IPS DF 6.9 (cell line): ENCODE data around the gene EHD2.
"Not testable (repeated sequence)": the region's sequence is repeated elsewhere in the genome, so short reads cannot be mapped to it uniquely, and the experiment has no call there.

Experiments
- DNase-seq: peaks from one replicate; pipeline ENCODE4 v3.0.0-alpha.2; 2013; ENCODE audit warnings: low read depth, low spot score
- H3K27ac ChIP-seq: one replicate; pipeline ENCODE4 v1.5.1; 2013; ENCODE audit warnings: low read length, control low read depth
- H3K27me3 ChIP-seq: 2 replicates; pipeline ENCODE4 v1.6.1; 2013; ENCODE audit warnings: mild to moderate bottlenecking, low read length; ENCODE audit not compliant: control insufficient read depth, insufficient read depth
- H3K36me3 ChIP-seq: 2 replicates; pipeline ENCODE4 v1.6.1; 2013; ENCODE audit warnings: low read length; ENCODE audit not compliant: control insufficient read depth, insufficient read depth
- H3K4me1 ChIP-seq: 2 replicates; pipeline ENCODE4 v1.6.1; 2013; ENCODE audit warnings: low read length; ENCODE audit not compliant: control insufficient read depth, insufficient read depth
- H3K4me3 ChIP-seq: 2 replicates; pipeline ENCODE4 v1.5.1; 2013; ENCODE audit warnings: mild to moderate bottlenecking, low read length
- H3K9me3 ChIP-seq: 2 replicates; pipeline ENCODE4 v1.6.1; 2013; ENCODE audit warnings: low read length, inconsistent platforms; ENCODE audit not compliant: control insufficient read depth, insufficient read depth
- WGBS: extraction: QIAGEN DNeasy Blood & Tissue Kit; methylation state at CpG from one replicate; pipeline ENCODE4 v1.1.7; 2013; ENCODE audit warnings: mixed read lengths, missing lambda C conversion rate; ENCODE audit not compliant: insufficient read length, insufficient coverage; 5-methylcytosine and 5-hydroxymethylcytosine counted together

Gene EHD2

DNA sequence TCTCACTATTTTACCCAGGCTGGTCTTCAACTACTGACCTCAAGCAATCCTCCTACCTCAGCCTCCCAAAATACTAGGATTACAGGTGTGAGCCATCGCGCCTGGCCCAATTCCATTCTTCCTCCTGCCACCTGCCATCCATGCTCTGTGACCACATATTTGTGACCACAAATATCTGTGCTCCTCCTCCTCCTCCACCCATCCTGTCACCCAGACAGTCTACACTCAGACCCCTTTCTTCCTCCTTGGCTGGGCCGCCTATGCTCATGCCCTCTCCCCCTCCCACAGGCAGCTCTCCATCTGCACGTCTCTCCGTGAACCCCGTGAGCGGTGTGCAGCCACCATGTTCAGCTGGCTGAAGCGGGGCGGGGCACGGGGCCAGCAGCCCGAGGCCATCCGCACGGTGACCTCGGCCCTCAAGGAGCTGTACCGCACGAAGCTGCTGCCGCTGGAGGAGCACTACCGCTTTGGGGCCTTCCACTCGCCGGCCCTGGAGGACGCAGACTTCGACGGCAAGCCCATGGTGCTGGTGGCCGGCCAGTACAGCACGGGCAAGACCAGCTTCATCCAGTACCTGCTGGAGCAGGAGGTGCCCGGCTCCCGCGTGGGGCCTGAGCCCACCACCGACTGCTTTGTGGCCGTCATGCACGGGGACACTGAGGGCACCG lies 3.2 kb downstream of the EHD2 start:
- H3K4me3 ChIP-seq, result no peak overlapping the region
- WGBS, result no CpG with 5 or more reads among the region's 32 CpGs
- H3K27ac ChIP-seq, result no peak overlapping the region
- DNase-seq, result no peak
- H3K36me3 ChIP-seq, result no peaks in the 10 kb centered on the region
- H3K9me3 ChIP-seq, result no peaks in the 10 kb centered on the region
- 0 out of 2 replicates have a peak, but pooled peaks cover 2% of the 10 kb centered on the region for H3K4me1 ChIP-seq
- H3K27me3 ChIP-seq, result no peaks in the 10 kb centered on the region

GRCh38 chr19:47718415-47719046 lies 5.3 kb downstream of the EHD2 start:
- H3K4me3 ChIP-seq, H3K4me1 ChIP-seq, DNase-seq, H3K27me3 ChIP-seq, H3K27ac ChIP-seq, H3K36me3 ChIP-seq, H3K9me3 ChIP-seq: not testable (repeated sequence)
- WGBS, result no CpG with 5 or more reads among the region's 11 CpGs

- no peak for DNase-seq
- Histone ChIP-seq H3K36me3 (no peaks in the 10 kb centered on the region), H3K27ac (no peak overlapping the region), H3K4me1 (peaks cover 3% of the 10 kb centered on the region; the same call in 1 of the 2 replicates), H3K4me3 (no peak overlapping the region), H3K27me3 (no peaks in the 10 kb centered on the region), H3K9me3 (no peaks in the 10 kb centered on the region)
- no CpG with 5 or more reads among the region's 26 CpGs for WGBS
Measured at GRCh38 chr19:47719047-47719859, 6.0 kb downstream of the EHD2 start.

DNA sequence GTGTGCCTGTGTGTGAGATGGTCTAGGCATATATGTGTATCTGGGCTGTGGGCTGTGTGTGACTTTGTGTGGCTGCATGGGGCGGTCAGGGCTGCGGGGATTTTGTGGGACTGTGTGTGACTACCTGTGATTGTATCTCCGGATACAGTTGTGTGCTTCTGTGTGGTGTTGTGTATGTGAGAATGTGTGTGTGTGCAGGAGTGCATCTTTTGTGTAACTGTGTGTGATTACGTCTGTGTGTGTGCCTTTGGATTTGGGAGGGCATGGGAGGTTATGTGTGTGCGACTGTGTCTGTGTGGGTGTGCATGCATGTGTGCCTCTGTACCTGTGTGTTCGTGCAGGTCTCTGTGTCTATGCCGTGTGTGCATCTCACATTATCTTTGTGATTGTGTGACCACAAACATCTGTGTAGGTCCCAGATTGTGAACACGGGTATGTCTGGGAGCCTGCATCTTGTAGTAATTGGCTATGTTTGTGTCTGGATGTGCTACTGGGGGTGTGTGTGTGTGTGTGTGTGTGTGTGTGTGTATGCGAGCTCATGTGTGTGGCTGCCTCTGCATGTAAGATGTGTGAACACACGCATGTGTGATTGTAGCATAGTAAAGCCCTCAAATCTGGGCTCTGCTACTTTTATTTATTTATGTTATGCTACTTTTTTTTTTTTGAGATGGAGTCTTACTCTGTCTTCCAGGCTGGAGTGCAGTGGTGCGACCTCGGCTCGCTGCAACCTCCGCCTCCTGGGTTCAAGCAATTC lies 7.6 kb downstream of the EHD2 start:
- Histone ChIP-seq H3K27me3 (no peaks in the 10 kb centered on the region), H3K27ac (no peak overlapping the region), H3K36me3 (no peaks in the 10 kb centered on the region), H3K9me3 (no peaks in the 10 kb centered on the region), H3K4me1 (peaks cover 3% of the 10 kb centered on the region), H3K4me3 (no peak overlapping the region)
- DNase-seq, result no peak
- WGBS, result no CpG with 5 or more reads among the region's 14 CpGs

DNA sequence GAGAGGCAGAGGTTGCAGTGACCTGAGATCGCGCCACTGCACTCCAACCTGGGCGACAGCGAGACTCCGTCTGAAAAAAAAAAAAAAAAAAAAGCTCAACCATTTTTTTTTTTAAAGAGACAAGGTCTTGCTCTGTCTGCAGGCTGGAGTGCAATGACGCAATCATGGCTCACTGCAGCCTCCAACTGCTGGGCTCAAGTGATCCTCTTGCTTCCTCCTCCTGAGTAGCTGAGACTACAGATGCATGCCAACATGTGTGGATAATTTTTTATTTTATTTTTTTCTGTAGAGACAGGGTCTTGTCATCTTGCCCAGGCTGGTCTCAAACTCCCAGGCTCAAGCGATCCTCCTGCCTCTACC lies 10.3 kb downstream of the EHD2 start:
- H3K36me3 ChIP-seq, result no peaks in the 10 kb centered on the region
- no CpG with 5 or more reads among the region's 7 CpGs for WGBS
- no peaks in the 10 kb centered on the region for H3K27me3 ChIP-seq
- H3K4me3 ChIP-seq, result no peak overlapping the region
- no peaks in the 10 kb centered on the region for H3K9me3 ChIP-seq
- DNase-seq, result no peak
- no peak overlapping the region for H3K27ac ChIP-seq
- H3K4me1 ChIP-seq, result peaks cover 3% of the 10 kb centered on the region

DNA sequence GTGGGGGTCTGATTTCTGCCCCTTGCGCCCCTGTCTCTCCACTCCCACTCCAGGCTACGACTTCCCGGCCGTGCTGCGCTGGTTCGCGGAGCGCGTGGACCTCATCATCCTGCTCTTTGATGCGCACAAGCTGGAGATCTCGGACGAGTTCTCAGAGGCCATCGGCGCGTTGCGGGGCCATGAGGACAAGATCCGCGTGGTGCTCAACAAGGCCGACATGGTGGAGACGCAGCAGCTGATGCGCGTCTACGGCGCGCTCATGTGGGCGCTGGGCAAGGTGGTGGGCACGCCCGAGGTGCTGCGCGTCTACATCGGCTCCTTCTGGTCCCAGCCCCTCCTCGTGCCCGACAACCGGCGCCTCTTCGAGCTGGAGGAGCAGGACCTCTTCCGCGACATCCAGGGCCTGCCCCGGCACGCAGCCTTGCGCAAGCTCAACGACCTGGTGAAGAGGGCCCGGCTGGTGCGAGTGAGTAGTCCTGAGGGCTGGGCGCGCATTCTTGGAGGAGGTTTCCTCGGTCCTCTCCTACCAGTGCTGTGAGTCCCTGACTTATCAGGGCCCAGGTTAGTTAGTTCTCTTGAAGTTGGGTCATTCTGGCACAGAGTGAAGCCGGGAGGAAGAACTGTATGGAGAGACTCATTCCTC lies 12.7 kb downstream of the EHD2 start:
- Histone ChIP-seq H3K36me3 (no peaks in the 10 kb centered on the region), H3K9me3 (no peaks in the 10 kb centered on the region), H3K4me1 (peaks cover 5% of the 10 kb centered on the region), H3K27me3 (no peaks in the 10 kb centered on the region), H3K27ac (no peak overlapping the region), H3K4me3 (no peak overlapping the region)
- no peak for DNase-seq
- no CpG with 5 or more reads among the region's 48 CpGs for WGBS

- DNase-seq, result no peak
- no peak overlapping the region for H3K4me3 ChIP-seq
- H3K27me3 ChIP-seq, result no peaks in the 10 kb centered on the region
- H3K9me3 ChIP-seq, result no peaks in the 10 kb centered on the region
- H3K27ac ChIP-seq, result no peak overlapping the region
- no CpG with 5 or more reads among the region's 4 CpGs for WGBS
- H3K36me3 ChIP-seq, result no peaks in the 10 kb centered on the region
- H3K4me1 ChIP-seq, result peaks cover 5% of the 10 kb centered on the region
Measured at GRCh38 chr19:47726467-47726866, 13.2 kb downstream of the EHD2 start.

GRCh38 chr19:47728295-47728694 lies 15.1 kb downstream of the EHD2 start:
- H3K27me3 ChIP-seq, H3K9me3 ChIP-seq, H3K4me1 ChIP-seq, H3K27ac ChIP-seq, H3K36me3 ChIP-seq, DNase-seq, H3K4me3 ChIP-seq: not testable (repeated sequence)
- no CpG with 5 or more reads among the region's 4 CpGs for WGBS

GRCh38 chr19:47729468-47729798 lies 16.2 kb downstream of the EHD2 start:
- no peak for DNase-seq
- H3K4me3 ChIP-seq, result peak overlapping the region; percentile 31; the same call in 1 of the 2 replicates
- no peak overlapping the region for H3K27ac ChIP-seq
- no peaks in the 10 kb centered on the region for H3K9me3 ChIP-seq
- H3K4me1 ChIP-seq, result peaks cover 3% of the 10 kb centered on the region; the same call in 1 of the 2 replicates
- H3K27me3 ChIP-seq, result no peaks in the 10 kb centered on the region
- no peaks in the 10 kb centered on the region for H3K36me3 ChIP-seq
- WGBS, result no CpG with 5 or more reads among the region's 9 CpGs
